ENCODE data around the gene CA10.

Gene CA10

GRCh38 chr17:51598824-51599223, 559.7 kb downstream of the CA10 start:
- ChIA-PET POLR2A (no interaction called here), CTCF (no interaction called here)
- DNase-seq (ENCODE audit: low read depth, low spot score), result no peak
- H3K4me3 ChIP-seq (ENCODE audit: low read depth, low read length), result no peak overlapping the region
- TF ChIP-seq, protein P1, sequence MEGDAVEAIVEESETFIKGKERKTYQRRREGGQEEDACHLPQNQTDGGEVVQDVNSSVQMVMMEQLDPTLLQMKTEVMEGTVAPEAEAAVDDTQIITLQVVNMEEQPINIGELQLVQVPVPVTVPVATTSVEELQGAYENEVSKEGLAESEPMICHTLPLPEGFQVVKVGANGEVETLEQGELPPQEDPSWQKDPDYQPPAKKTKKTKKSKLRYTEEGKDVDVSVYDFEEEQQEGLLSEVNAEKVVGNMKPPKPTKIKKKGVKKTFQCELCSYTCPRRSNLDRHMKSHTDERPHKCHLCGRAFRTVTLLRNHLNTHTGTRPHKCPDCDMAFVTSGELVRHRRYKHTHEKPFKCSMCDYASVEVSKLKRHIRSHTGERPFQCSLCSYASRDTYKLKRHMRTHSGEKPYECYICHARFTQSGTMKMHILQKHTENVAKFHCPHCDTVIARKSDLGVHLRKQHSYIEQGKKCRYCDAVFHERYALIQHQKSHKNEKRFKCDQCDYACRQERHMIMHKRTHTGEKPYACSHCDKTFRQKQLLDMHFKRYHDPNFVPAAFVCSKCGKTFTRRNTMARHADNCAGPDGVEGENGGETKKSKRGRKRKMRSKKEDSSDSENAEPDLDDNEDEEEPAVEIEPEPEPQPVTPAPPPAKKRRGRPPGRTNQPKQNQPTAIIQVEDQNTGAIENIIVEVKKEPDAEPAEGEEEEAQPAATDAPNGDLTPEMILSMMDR (IDR thresholded peaks at IDR 0.05; ENCODE audit: insufficient read depth, low read length, missing control alignments), result no peak

- TF ChIP-seq, protein P1 (IDR thresholded peaks at IDR 0.05; ENCODE audit: insufficient read depth, low read length, missing control alignments), result no peak
- ChIA-PET CTCF (no interaction called here), POLR2A (no interaction called here)
- H3K4me3 ChIP-seq (ENCODE audit: low read depth, low read length), result no peak overlapping the region
- no peak for DNase-seq (ENCODE audit: low read depth, low spot score)
These were observed 561.2 kb downstream of the CA10 start for GRCh38 chr17:51597345-51597744.

DNA sequence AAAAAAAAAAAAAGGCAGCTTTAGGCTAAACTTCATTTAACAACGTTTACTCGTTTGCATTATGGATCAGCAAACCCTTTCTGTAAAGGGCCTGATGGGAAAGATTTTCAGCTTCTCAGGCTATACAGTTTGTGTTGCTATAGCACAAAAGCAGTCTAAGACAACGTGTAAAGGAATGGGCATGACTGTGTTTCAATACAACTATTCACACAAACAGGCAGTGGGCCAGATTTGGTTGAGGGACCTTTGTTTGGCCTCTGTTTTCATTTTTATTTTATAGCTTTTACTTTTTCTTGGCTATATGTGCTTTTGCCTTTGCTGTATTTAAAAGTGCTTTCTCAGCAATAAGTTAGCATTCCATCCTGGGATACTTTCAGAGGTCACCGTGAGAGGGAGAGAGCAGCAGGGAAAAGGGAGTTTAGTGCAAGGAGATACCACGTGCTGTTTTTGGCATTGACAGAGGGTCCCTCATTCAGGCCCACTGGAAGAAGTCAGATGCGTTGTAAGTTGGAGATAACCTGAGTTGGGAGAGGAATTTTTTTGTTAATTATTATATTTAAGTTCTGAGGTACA, 562.6 kb downstream of the CA10 start:
- POLR2A ChIA-PET, result no interaction called here
- CTCF ChIA-PET, result no interaction called here
- H3K4me3 ChIP-seq (ENCODE audit: low read depth, low read length), result no peak overlapping the region
- TF ChIP-seq, protein P1 (IDR thresholded peaks at IDR 0.05; ENCODE audit: insufficient read depth, low read length, missing control alignments), result no peak
- no peak for DNase-seq (ENCODE audit: low read depth, low spot score)

- no peak for DNase-seq (ENCODE audit: low read depth, low spot score)
- ChIA-PET POLR2A (no interaction called here), CTCF (no interaction called here)
- no peak overlapping the region for H3K4me3 ChIP-seq (ENCODE audit: low read depth, low read length)
- TF ChIP-seq, protein P1 (IDR thresholded peaks at IDR 0.05; ENCODE audit: insufficient read depth, low read length, missing control alignments), result no peak
These were observed 568.4 kb downstream of the CA10 start for GRCh38 chr17:51590071-51590656.

DNA sequence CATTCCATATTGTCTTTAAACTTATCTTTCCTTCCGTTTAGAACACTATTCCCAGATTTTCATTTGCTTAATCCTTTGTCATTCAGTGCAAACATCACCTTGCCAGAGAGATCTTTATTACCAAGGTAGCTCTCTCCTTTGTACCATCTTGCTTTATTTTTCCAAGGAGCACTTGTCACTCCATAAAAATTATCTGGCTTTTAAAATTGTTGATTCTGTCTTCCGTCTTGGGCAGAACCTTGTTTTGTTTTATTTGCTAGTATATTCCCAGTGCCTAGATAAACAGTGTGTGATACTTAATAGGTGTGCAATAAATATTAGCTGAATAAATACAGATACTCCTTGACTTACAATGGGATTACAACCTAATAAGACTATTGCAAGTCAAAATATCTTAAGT, 570.5 kb downstream of the CA10 start:
- ChIA-PET POLR2A (no interaction called here), CTCF (no interaction called here)
- no peak for DNase-seq (ENCODE audit: low read depth, low spot score)
- TF ChIP-seq, protein P1 (IDR thresholded peaks at IDR 0.05; ENCODE audit: insufficient read depth, low read length, missing control alignments), result no peak
- no peak overlapping the region for H3K4me3 ChIP-seq (ENCODE audit: low read depth, low read length)

- DNase-seq (ENCODE audit: low read depth, low spot score), result no peak
- TF ChIP-seq, protein P1 (IDR thresholded peaks at IDR 0.05; ENCODE audit: insufficient read depth, low read length, missing control alignments), result no peak
- ChIA-PET POLR2A (no interaction called here), CTCF (no interaction called here)
- H3K4me3 ChIP-seq (ENCODE audit: low read depth, low read length), result no peak overlapping the region
These were observed 571.0 kb downstream of the CA10 start for GRCh38 chr17:51587516-51587915.

Measured in AG04449 (cell line).